Measurements from ENCODE around the gene DPCD.

GRCh38 chr10:101576211-101576863 is 11.8 kb upstream of the DPCD start:
- TF ChIP-seq POLR2AphosphoS5 (IDR thresholded peaks at IDR 0.05) (no peak), CTCF (IDR thresholded peaks at IDR 0.05) (no peak)
